ENCODE measurements around the gene TIMM29. TPM values are rescaled to one million over a fixed set of nuclear protein-coding genes. Genes with fewer than 3 reads are reported as not detected.
A peak's percentile ranks its signal among the peaks of the same experiment; 100 is the strongest.

TIMM29 gene
- polyA plus RNA-seq, 1 donor from 2014 or later, result 39.4 TPM

- H3K27ac ChIP-seq (ENCODE audit: low read length), result peak overlapping the region; percentile 97
- peaks cover 9% of the 10 kb centered on the region for H4K20me1 ChIP-seq (ENCODE audit: insufficient read depth)
- no peaks in the 10 kb centered on the region for H3K36me3 ChIP-seq (ENCODE audit: insufficient read depth, low read length)
- no peaks in the 10 kb centered on the region for H3K9me3 ChIP-seq (ENCODE audit: low read length)
- no peaks in the 10 kb centered on the region for H3F3A ChIP-seq (ENCODE audit: insufficient read depth, low read length, poor library complexity, severe bottlenecking)
- peak overlapping the region; percentile 14 for H2AFZ ChIP-seq (ENCODE audit: low read depth, low read length)
- peaks cover 48% of the 10 kb centered on the region for H3K79me2 ChIP-seq (replicated peaks; ENCODE audit: insufficient read depth, low read length)
- H3K4me2 ChIP-seq (ENCODE audit: low read length), result peak overlapping the region; percentile 80
- TF ChIP-seq SMC3 (conservative IDR thresholded peaks at IDR 0.05; ENCODE audit: poor library complexity), result peak; percentile 4
- peak; percentile 42 for TF ChIP-seq MXI1 (conservative IDR thresholded peaks at IDR 0.05; ENCODE audit: poor library complexity, severe bottlenecking)
- TF ChIP-seq POLR2AphosphoS5 (IDR thresholded peaks at IDR 0.05), result no peak
- peak; percentile 11 for TF ChIP-seq TAF1 (IDR thresholded peaks at IDR 0.05; ENCODE audit: low read depth)
- no peak for TF ChIP-seq EZH2 (IDR thresholded peaks at IDR 0.05; ENCODE audit: borderline replicate concordance, insufficient read depth, low read length, poor library complexity, severe bottlenecking)
- no peak for TF ChIP-seq EP300 (conservative IDR thresholded peaks at IDR 0.05; ENCODE audit: poor library complexity, severe bottlenecking)
- TF ChIP-seq RAD21 (conservative IDR thresholded peaks at IDR 0.05), result no peak
- TF ChIP-seq CTCF (IDR thresholded peaks at IDR 0.05; ENCODE audit: poor library complexity, severe bottlenecking), result no peak
- no peak for TF ChIP-seq REST (IDR thresholded peaks at IDR 0.05; ENCODE audit: borderline replicate concordance)
- no peaks in the 10 kb centered on the region for H3K9me2 ChIP-seq (ENCODE audit: insufficient read depth, low read length)
- H3K27me3 ChIP-seq (ENCODE audit: insufficient read depth, low read depth, low read length), result no peaks in the 10 kb centered on the region
- peak overlapping the region; percentile 99 for H3K4me3 ChIP-seq (ENCODE audit: low read length)
- peak overlapping the region; percentile 98 for H3K9ac ChIP-seq (ENCODE audit: low read length)
These were observed 32.7 kb downstream of the TIMM29 start for GRCh38 chr19:10961073-10961860.

- TF ChIP-seq SMC3 (conservative IDR thresholded peaks at IDR 0.05; ENCODE audit: poor library complexity) (no peak), EZH2 (IDR thresholded peaks at IDR 0.05; ENCODE audit: borderline replicate concordance, insufficient read depth, low read length, poor library complexity, severe bottlenecking) (no peak), MXI1 (conservative IDR thresholded peaks at IDR 0.05; ENCODE audit: poor library complexity, severe bottlenecking) (no peak), EP300 (conservative IDR thresholded peaks at IDR 0.05; ENCODE audit: poor library complexity, severe bottlenecking) (no peak), RAD21 (conservative IDR thresholded peaks at IDR 0.05) (no peak), POLR2AphosphoS5 (IDR thresholded peaks at IDR 0.05) (no peak), CTCF (IDR thresholded peaks at IDR 0.05; ENCODE audit: poor library complexity, severe bottlenecking) (no peak), REST (IDR thresholded peaks at IDR 0.05; ENCODE audit: borderline replicate concordance) (no peak), TAF1 (IDR thresholded peaks at IDR 0.05; ENCODE audit: low read depth) (no peak)
- no peaks in the 10 kb centered on the region for H3K36me3 ChIP-seq (ENCODE audit: insufficient read depth, low read length)
- H3K9ac ChIP-seq (ENCODE audit: low read length), result no peak overlapping the region
- H3K9me3 ChIP-seq (ENCODE audit: low read length), result no peaks in the 10 kb centered on the region
- H3F3A ChIP-seq (ENCODE audit: insufficient read depth, low read length, poor library complexity, severe bottlenecking), result no peaks in the 10 kb centered on the region
- H3K4me2 ChIP-seq (ENCODE audit: low read length), result no peak overlapping the region
- no peak overlapping the region for H3K27ac ChIP-seq (ENCODE audit: low read length)
- H3K79me2 ChIP-seq (replicated peaks; ENCODE audit: insufficient read depth, low read length), result peaks cover 56% of the 10 kb centered on the region
- no peaks in the 10 kb centered on the region for H3K27me3 ChIP-seq (ENCODE audit: insufficient read depth, low read depth, low read length)
- peak overlapping the region; percentile 99 for H3K4me3 ChIP-seq (ENCODE audit: low read length)
- peaks cover 18% of the 10 kb centered on the region for H4K20me1 ChIP-seq (ENCODE audit: insufficient read depth)
- no peaks in the 10 kb centered on the region for H3K9me2 ChIP-seq (ENCODE audit: insufficient read depth, low read length)
- no peak overlapping the region for H2AFZ ChIP-seq (ENCODE audit: low read depth, low read length)
These were observed 34.3 kb downstream of the TIMM29 start for GRCh38 chr19:10962863-10963262.

All from neural cell (in vitro differentiated cells).